ENCODE results near the gene GALNT12.

GALNT12 gene

GRCh38 chr9:98867103-98867428, 59.6 kb downstream of the GALNT12 start:
- CTCF ChIA-PET: interaction anchor here (1.0 to 2.5 kb wide), 8 partner anchors 17 to 274 kb away, joined by 3 to 7 read pairs (median 3); no protein-coding TSS in a partner anchor
- no peak for DNase-seq (ENCODE audit: low read depth, low spot score)
- H3K4me3 ChIP-seq (ENCODE audit: low read depth, low read length): no peak overlapping the region
- POLR2A ChIA-PET: interaction anchor here (1.1 kb wide), 1 partner anchor 108 kb away, joined by 3 read pairs; no protein-coding TSS in a partner anchor
- TF ChIP-seq CTCF (IDR thresholded peaks at IDR 0.05; ENCODE audit: insufficient read depth, low read length, missing control alignments): no peak

GRCh38 chr9:98867429-98868168, 60.1 kb downstream of the GALNT12 start:
- no peak for DNase-seq (ENCODE audit: low read depth, low spot score)
- POLR2A ChIA-PET: interaction anchor here (1.1 kb wide), 1 partner anchor 108 kb away, joined by 3 read pairs; no protein-coding TSS in a partner anchor
- TF ChIP-seq CTCF (IDR thresholded peaks at IDR 0.05; ENCODE audit: insufficient read depth, low read length, missing control alignments): no peak
- CTCF ChIA-PET: interaction anchor here (1.0 to 2.5 kb wide), 7 partner anchors 20 to 146 kb away, joined by 3 to 7 read pairs (median 3); no protein-coding TSS in a partner anchor
- H3K4me3 ChIP-seq (ENCODE audit: low read depth, low read length): no peak overlapping the region

GRCh38 chr9:98869078-98869745, 61.7 kb downstream of the GALNT12 start:
- no peak overlapping the region for H3K4me3 ChIP-seq (ENCODE audit: low read depth, low read length)
- POLR2A ChIA-PET: no interaction called here
- CTCF ChIA-PET: interaction anchor here (1.5 kb wide), 1 partner anchor 21 kb away, joined by 3 read pairs; no protein-coding TSS in a partner anchor
- no peak for TF ChIP-seq CTCF (IDR thresholded peaks at IDR 0.05; ENCODE audit: insufficient read depth, low read length, missing control alignments)
- DNase-seq (ENCODE audit: low read depth, low spot score): no peak

GRCh38 chr9:98869866-98870265, 62.4 kb downstream of the GALNT12 start:
- H3K4me3 ChIP-seq (ENCODE audit: low read depth, low read length): no peak overlapping the region
- DNase-seq (ENCODE audit: low read depth, low spot score): no peak
- CTCF ChIA-PET: no interaction called here
- POLR2A ChIA-PET: no interaction called here
- no peak for TF ChIP-seq CTCF (IDR thresholded peaks at IDR 0.05; ENCODE audit: insufficient read depth, low read length, missing control alignments)

GRCh38 chr9:98870782-98871557, 63.5 kb downstream of the GALNT12 start:
- H3K4me3 ChIP-seq (ENCODE audit: low read depth, low read length): no peak overlapping the region
- DNase-seq (ENCODE audit: low read depth, low spot score): no peak
- TF ChIP-seq CTCF (IDR thresholded peaks at IDR 0.05; ENCODE audit: insufficient read depth, low read length, missing control alignments): no peak
- ChIA-PET POLR2A (no interaction called here), CTCF (interaction anchor here (0.7 to 1.1 kb wide), 3 partner anchors 10 to 128 kb away, joined by 3 to 5 read pairs (median 3); no protein-coding TSS in a partner anchor)

Measured in AG04449 (cell line).